K562 (cell line): ENCODE data around the gene RNF26. TPM values are rescaled to one million over a fixed set of nuclear protein-coding genes. Genes with fewer than 3 reads are reported as not detected.
A peak's percentile ranks its signal among the peaks of the same experiment; 100 is the strongest.

Experiments used
- CBFA2T3 ChIP-seq: fragments of 450-650 bp; IDR thresholded peaks from 2 replicates; pipeline ENCODE4 v1.6.1; 2017
- CCNT2 ChIP-seq: IDR thresholded peaks from 2 replicates; pipeline ENCODE4 v1.6.1; 2011; ENCODE audit warnings: borderline replicate concordance, low read depth, mild to moderate bottlenecking, moderate library complexity, mixed read lengths, low read length; ENCODE audit not compliant: insufficient read length; ENCODE audit errors: extremely low read depth
- NCOA4 ChIP-seq: fragments of 450-650 bp; IDR thresholded peaks from 2 replicates; pipeline ENCODE4 v1.6.1; 2018; ENCODE audit warnings: mild to moderate bottlenecking; ENCODE audit not compliant: partially characterized antibody
- NFE2 ChIP-seq: IDR thresholded peaks from 2 replicates; pipeline ENCODE4 v1.6.1; 2014; ENCODE audit warnings: antibody characterized with exemption, low read depth
- NFYB ChIP-seq: IDR thresholded peaks from 2 replicates; pipeline ENCODE4 v1.6.1; 2011; ENCODE audit warnings: mild to moderate bottlenecking, moderate library complexity; ENCODE audit not compliant: insufficient read length; ENCODE audit errors: extremely low read depth
- NR0B1 ChIP-seq: fragments of 450-650 bp; IDR thresholded peaks from one replicate; pipeline ENCODE4 v1.6.1; 2018; ENCODE audit warnings: mild to moderate bottlenecking, moderate library complexity; ENCODE audit not compliant: partially characterized antibody
- POLR2A ChIP-seq: fragments of 450-650 bp; conservative IDR thresholded peaks from 2 replicates; pipeline ENCODE4 v1.6.1; 2016
- RAD51 ChIP-seq: fragments of 450-650 bp; IDR thresholded peaks from 2 replicates; pipeline ENCODE4 v1.7.1; 2016; ENCODE audit warnings: low read depth, mild to moderate bottlenecking, borderline replicate concordance
- SMARCA5 ChIP-seq: fragments of 450-650 bp; IDR thresholded peaks from 2 replicates; pipeline ENCODE4 v1.6.1; 2016
- TFAP4 ChIP-seq: sonication (generic); formaldehyde crosslinking; IDR thresholded peaks from 2 replicates; pipeline ENCODE4 v1.8.0; 2022; ENCODE audit warnings: missing genetic modification reagents, mild to moderate bottlenecking, moderate library complexity, borderline replicate concordance
- USF1 ChIP-seq: sonication (generic); formaldehyde crosslinking; IDR thresholded peaks from 2 replicates; pipeline ENCODE4 v1.9.0; 2022; ENCODE audit warnings: mild to moderate bottlenecking, missing genetic modification reagents
- ZBTB40 ChIP-seq, 2 experiments: fragments of 450-650 bp in 1 of 2; sonication (generic) in 1 of 2; formaldehyde crosslinking in 1 of 2; IDR thresholded peaks; 2 replicates each; pipeline versions ENCODE4 v1.7.1 to v1.9.0; 2016 to 2022; ENCODE audit warnings: inconsistent platforms in 1 of 2, mild to moderate bottlenecking in 1 of 2, missing genetic modification reagents in 1 of 2
- ZNF140 ChIP-seq: fragments of 250-450 bp; sonication (Bioruptor Pico); IDR thresholded peaks from 2 replicates; pipeline ENCODE4 v1.8.0; 2021; ENCODE audit warnings: moderate library complexity, mild to moderate bottlenecking, inconsistent platforms
- ZNF174 ChIP-seq: fragments of 250-450 bp; sonication (Bioruptor Pico); IDR thresholded peaks from 2 replicates; pipeline ENCODE4 v1.4.0; 2020; ENCODE audit warnings: mild to moderate bottlenecking
- ZNF197 ChIP-seq: fragments of 200-800 bp; sonication (Bioruptor generic); IDR thresholded peaks from 2 replicates; pipeline ENCODE4 v1.6.1; 2016; ENCODE audit warnings: low read depth, missing genetic modification characterization, missing compliant biosample characterization
- ZNF212 ChIP-seq: fragments of 450-650 bp; formaldehyde crosslinking; IDR thresholded peaks from 2 replicates; pipeline ENCODE4 v1.4.0; 2020; ENCODE audit warnings: mild to moderate bottlenecking
- polyA plus RNA-seq, 8 experiments: library from polyadenylated mRNA; depleted of rRNA in 4 of 8; stranded (reverse) in 5 of 8; unstranded in 3 of 8; fragments of >200 nt; fragmentation: Nextera tagmentation in 2 of 8; fragmentation: Illumina TruSeq in 1 of 8; extraction: Ambion mirVana in 2 of 8; extraction: Trizol in 1 of 8; gene quantifications; 2 replicates each; pipeline versions ENCODE4 v1.2.1 to v1.2.3, GENCODE V29; 2011 to 2014; ENCODE audit warnings: inconsistent platforms in 1 of 8, missing spikeins in 1 of 8
- total RNA-seq, 7 experiments: library from RNA; depleted of rRNA in 6 of 7; stranded (reverse); fragments of >200 nt in 6 of 7; fragmentation: Illumina TruSeq in 2 of 7; extraction: Trizol in 2 of 7; gene quantifications; 2 replicates each; pipeline versions ENCODE4 v1.2.1 to v1.2.3, GENCODE V29; 2011 to 2021; ENCODE audit warnings: low replicate concordance in 1 of 7

The RNF26 gene
- total and polyA plus RNA-seq, 9 of the 15 experiments (the other 6 are each of a cell fraction or from before 2014, with no cell fraction given), result 5.3 to 53.6 (median 12.7) TPM

- TF ChIP-seq ZBTB40 (IDR thresholded peaks at IDR 0.05), result no peak
- TF ChIP-seq ZBTB40 (CRISPR knock-in tag; IDR thresholded peaks at IDR 0.05), result no peak
- no peak for TF ChIP-seq CCNT2
- TF ChIP-seq POLR2A, result 0 out of 2 replicates have a peak, but pooled peaks have one; percentile 30
- no peak for TF ChIP-seq CBFA2T3
- TF ChIP-seq NFYB, result peak; percentile 37
- TF ChIP-seq ZNF212 (CRISPR knock-in tag), result no peak
- peak; percentile 8; the same call in 1 of the 2 replicates for TF ChIP-seq TFAP4 (CRISPR knock-in tag)
- TF ChIP-seq NFE2, result no peak
- TF ChIP-seq SMARCA5, result no peak
- no peak for TF ChIP-seq ZNF174 (CRISPR knock-in tag)
- peak; percentile 83 for TF ChIP-seq USF1 (CRISPR knock-in tag)
- no peak for TF ChIP-seq NCOA4
- no peak for TF ChIP-seq ZNF197 (CRISPR knock-in tag)
- no peak for TF ChIP-seq ZNF140
- TF ChIP-seq RAD51, result peak; percentile 45; the same call in 1 of the 2 replicates
- TF ChIP-seq NR0B1, result no peak
These were observed 3.4 kb downstream of the RNF26 start (continued) for GRCh38 chr11:119337581-119338317.
